Cortex of kidney (tissue), 1 donor: ENCODE data around the gene NNAT.
"Not testable (repeated sequence)": the region's sequence is repeated elsewhere in the genome, so short reads cannot be mapped to it uniquely, and the experiment has no call there.

Experiments
- DNase-seq: peaks from one replicate; lab custom pipeline; 2025; lab: John Stamatoyannopoulos, UW

Gene NNAT

DNA sequence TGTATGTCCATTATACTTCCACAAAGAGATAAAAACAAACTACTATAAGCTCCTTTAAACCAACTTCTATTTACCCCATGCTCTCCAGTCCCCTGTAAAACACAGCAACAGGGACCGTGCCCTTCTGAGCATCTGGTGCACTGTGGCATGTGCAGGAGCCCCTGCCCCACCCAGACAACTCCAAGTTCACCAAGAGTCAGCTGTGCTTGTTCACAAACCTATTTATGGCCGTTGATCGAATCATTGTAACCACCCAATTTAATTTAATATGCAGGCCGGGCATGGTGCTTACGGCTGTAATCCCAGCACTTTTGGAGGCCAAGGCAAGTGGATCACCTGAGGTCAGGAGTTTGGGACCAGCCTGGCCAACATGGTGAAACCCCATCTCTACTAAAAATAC lies 20.3 kb downstream of the NNAT start:
- DNase-seq: no peak

DNA sequence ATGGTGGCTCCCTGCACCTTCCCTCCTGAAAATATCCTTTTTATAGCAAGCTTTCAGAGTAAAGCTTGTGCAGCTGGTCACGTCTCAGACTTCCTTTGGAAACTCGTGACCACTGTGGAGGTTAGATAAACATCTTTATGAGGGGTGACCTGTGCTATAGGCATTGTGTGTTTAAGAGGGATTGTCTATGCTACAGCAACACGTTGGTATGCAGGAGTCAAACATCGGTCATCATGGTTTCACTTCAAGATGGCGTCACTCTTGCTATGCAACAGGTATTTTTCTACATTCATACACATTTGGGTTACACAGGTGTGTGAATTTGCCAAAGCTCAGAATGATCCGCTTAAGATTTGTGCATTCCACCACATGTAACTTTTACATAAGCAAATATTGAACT lies 21.2 kb downstream of the NNAT start:
- DNase-seq: no peak

DNA sequence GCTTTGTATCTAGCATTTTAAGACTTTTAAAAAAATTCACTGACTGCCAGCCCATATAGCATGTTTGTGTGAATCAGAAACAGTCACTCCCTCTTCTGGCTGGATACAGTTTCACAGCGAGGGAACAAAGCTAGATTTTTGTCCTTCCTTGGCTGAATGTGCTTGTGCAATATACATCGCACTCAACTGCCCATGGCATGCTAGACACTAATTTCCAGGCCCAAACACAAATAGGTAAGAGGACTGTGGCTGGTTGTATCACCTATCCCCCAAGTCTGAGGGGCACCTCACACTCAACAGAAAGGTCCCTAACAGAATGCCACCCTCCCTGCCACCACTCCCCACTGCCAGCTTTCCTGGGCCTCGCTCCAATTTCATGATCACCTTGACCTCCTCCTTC lies 22.8 kb downstream of the NNAT start:
- no peak for DNase-seq

DNA sequence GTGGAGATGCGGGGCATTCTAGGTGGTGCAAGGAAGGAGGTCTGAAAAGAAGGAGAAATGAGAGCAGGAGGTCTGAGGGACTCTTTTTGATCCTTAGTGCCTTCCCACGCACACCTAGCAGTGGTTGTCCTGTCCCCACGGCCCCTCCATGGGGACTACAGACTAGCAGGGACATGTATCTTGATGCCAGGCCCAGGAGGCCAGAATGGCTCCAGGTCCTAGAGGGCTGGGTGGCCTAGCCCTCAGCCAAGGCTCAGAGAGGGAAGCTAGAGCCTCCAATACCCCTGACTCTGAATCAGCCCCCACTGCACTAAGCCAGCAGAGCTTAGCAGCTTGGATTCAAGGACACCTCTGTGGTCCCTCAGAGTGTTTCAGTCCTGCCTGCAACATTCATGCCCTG lies 23.3 kb downstream of the NNAT start:
- no peak for DNase-seq

DNA sequence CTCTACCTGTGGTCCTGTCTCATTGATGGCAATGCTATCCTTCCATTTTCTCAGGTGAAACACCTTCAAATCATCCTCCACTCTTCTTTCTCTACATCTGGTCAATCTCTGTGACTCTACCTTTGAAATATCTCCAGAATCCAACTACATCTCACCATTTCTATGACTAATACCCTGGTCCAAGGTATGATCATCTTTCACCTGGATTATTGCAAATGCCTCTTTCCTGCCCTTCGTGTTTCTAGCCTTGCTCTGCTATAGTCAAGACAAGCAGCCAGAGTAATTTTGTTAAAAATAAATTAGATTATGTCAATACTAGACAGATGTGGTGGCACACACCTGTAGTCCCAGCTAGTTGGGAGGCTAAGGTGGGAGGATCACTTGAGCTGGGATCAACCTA lies 24.5 kb downstream of the NNAT start:
- DNase-seq: no peak

DNA sequence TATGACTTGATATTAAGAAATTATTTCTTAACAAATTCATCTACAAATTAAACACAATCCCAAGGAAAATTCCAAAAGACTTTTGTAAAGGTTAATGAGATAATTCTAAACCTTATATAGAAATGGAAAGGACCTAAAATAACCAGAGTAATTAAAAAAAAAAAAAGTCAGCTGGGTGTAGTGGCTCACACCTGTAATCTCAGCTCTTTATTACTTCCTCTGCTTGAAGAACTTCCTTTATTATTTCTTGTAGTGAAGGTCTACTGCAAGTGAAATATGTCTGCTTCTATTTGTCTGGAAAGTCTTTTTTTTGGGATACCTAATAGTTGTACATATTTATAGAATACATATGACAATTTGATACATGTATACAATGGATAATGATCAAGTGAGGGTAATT lies 26.9 kb downstream of the NNAT start:
- no peak for DNase-seq

DNA sequence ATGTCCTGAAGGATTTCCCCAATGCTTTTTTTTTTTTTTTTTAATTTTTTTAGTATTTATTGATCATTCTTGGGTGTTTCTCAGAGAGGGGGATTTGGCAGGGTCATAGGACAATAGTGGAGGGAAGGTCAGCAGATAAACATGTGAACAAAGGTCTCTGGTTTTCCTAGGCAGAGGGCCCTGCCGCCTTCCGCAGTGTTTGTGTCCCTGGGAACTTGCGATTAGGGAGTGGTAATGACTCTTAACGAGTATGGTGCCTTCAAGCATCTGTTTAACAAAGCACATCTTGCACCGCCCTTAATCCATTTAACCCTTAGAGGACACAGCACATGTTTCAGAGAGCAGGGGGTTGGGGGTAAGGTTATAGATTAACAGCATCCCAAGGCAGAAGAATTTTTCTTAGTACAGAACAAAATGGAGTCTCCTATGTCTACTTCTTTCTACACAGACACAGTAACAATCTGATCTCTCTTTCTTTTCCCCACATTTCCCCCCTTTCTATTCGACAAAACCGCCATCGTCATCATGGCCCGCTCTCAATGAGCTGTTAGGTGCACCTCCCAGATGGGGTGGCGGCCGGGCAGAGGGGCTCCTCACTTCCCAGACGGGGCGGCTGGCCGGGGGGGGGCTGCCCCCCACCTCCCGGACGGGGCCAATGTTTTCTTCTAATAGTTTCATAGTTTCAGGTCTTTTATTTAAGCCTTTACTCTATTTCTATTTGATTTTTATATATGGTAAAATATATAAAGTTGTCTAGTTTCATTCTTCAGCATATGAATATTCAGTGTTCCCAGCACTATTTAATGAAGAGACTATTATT lies 29.3 kb downstream of the NNAT start:
- not testable (repeated sequence) for DNase-seq

DNA sequence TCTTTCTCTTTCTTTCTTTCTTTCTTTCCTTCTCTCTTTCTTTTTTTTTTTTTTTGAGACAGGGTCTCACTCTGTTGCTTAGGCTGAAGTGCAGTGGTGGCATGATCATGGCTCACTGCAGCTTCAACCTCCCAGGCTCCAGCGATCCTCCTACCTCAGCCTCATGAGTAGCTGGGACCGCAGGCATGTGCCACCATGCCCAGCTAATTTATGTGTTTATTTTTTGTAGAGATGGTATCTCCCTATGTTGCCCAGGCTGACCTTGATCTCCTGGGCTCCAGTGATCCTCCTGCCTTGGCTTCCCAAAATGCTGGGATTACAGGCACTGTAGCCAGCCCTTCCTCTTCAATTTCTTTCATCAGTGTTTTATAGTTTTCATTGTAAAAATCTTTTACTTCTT lies 30.6 kb downstream of the NNAT start:
- not testable (repeated sequence) for DNase-seq

DNA sequence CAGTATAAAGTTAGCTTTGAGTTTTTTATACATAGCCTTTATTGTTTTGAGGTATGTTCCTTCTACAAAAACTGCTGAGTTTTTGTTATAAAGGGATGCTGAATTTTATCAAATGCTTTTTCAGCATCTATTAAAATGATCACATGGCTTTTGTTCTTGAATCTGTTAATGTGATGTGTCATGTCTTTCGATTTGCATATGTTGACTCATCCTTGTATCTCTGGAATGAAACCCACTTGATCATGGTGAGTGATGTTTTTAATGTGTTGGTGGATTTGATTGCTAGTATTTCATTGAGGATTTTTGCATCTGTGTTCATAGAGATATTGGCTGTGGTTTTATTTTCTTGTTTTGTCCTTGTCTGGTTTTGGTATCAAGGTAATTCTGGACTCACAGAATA lies 31.4 kb downstream of the NNAT start:
- no peak for DNase-seq

DNA sequence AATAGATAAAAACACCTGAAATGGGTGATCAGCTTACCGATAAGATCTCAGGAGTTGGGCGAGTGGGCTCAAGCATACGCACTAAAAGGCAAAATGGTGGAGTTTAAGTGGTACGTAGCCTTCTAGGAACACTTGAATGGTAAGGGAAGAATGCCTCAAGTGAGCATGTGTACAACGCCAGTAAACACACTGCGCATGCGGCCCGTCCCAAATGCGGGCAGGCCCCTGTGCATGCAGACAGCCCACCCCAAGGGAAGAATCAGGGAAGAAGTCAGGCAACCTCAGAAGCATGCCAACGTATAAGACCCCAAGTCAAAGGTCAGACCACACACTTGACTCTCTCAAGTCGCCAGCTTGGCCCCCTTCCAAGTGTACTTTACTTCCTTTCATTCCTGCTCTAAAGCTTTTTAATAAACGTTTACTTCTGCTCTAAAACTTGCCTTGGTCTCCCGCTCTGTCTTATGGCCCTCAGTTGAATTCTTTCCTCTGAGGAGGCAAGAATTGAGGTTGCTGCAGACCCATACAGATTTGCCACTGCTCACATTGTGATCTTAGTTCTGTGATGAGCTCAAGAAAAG lies 33.8 kb downstream of the NNAT start:
- DNase-seq: not testable (repeated sequence)

DNA sequence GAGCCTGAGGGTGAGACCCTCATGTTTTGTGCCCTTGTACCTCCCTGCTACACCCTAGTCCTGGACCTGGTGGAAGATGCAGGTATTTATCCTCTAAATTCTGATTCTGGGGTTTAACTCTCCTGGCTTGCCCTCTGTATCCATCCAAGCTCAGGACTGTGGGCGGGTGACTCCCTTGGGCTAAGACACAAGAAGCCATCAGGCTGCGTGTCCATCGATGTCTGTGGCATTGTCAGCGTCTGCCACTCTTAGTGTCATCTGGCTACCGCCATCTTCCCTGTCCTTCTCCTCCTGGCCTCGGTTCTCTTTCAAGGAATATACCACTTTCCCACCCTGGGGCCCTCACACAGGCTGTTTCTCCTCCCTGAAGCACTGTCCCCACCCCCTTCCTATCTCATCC lies 35.5 kb downstream of the NNAT start:
- DNase-seq: no peak

DNA sequence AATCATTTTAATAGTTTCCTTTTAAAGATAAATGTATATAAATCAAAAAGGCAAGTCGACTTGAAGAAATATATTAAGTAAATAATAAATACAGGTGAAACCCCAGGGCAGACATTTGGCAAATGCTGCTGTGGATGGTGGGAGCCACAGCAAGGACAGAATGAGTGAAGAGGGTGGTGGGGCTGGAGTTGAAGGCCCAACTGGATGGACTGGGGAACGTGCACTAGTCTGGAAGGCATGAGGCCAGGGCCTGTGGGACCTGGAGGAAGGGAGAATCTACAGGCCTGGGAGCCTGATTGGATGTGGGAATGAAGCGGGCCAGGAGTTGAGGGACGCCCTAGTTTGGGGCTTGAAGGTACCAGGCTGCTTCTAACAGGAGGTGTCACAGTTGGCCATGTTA lies 37.3 kb downstream of the NNAT start:
- DNase-seq: no peak

DNA sequence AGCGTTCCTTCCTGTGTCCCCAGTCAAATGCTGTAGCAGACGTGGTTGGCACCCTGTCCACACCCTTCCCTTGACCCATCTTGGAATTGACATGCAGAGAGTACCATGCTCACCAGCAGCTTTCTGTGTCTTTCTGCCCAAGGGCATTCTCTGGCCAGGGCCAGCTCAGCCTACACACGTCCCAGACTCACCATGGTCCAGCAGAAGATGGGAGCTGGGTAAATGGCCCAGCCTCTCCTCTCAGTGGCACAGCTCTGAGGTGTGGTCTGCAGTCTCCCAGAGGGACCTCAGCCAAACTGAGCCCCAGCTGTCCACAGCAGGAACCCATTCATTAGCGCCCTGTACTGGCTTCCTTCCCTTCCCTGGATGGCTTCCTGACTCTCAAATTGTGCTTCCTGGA lies 37.7 kb downstream of the NNAT start:
- DNase-seq: no peak

DNA sequence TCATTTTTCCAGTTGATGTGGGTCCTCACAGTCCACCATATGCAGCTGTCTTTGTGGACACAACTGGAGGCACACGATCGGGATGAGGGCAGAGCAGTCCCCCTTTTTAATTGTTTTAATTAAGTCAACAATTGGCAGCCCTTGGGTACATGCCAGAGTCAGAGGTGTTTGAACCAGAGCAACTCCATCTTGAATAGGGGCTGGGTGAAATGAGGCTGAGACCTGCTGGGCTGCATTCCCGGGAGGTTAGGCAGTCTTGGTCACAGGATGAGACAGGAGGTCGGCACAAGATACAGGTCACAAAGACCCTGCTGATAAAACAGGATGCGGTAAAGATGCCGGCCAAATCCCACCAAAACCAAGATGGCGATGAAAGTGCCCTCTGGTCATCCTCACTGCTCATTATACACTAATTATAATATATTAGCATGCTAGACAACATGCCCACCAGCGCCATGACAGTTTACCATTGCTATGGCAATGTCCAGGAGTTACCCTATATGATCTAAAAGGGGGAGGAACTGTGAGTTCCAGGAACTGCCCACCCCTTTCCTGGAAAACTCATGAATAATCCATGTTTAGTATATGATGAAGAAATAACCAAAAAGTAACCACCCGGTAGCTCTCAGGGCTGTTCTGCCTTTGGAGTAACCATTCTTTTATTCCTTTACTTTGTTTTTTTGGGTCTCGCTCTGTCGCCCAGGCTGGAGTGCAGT lies 38.4 kb downstream of the NNAT start:
- no peak for DNase-seq

DNA sequence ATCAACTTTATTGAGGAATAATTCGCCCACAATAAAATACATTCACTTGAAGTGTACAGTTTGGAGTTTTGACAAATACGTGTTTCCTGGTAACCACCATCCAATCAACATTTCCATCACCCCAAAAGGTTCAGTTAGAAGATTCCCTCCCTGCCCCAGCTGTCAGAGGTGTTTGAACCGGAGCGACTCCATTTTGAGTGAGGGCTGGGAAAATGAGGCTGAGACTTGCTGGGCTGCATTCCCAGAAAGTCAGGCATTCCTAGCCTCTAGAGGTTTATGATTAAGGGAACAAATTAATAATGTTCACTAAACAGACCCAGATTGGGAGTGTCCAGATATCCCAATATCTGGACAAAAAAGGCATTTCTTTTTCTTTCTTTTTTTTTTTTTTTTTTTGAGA lies 39.6 kb downstream of the NNAT start:
- DNase-seq: no peak

DNA sequence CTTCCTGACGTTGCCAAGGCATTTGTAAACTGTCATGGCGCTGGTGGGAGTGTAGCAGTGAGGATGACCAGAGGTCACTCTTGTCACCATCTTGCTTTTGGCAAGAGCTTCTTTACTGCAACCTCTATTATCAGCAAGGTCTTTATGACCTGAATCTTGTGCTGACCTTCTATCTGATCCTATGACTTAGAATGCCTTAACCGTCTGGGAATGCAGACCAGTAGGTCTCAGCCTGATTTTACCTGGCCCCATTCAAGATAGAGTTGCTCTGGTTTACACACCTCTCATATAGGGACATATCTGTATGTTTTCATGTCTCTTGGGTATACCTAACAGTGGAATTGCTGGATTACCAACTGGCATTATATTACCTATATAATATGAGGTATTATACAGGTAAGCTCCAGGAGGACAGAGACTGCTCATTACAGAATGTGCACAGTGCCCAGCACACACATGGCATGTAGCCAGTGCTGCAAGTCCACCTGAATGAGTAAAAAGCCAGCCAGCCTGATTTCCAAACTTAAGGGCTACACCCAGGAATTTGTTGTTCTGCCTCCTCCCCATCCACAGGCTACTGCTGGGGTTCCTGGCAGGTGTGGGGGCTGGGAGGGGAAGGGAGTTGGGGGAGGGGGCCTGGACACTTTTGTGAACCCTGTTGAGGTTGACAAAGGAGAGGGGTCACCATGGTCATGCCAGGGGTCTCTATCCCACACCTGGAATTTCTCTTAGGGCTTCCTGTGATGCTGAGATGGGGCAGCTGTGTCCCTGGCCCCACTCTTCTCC lies 41.8 kb downstream of the NNAT start:
- DNase-seq: no peak

DNA sequence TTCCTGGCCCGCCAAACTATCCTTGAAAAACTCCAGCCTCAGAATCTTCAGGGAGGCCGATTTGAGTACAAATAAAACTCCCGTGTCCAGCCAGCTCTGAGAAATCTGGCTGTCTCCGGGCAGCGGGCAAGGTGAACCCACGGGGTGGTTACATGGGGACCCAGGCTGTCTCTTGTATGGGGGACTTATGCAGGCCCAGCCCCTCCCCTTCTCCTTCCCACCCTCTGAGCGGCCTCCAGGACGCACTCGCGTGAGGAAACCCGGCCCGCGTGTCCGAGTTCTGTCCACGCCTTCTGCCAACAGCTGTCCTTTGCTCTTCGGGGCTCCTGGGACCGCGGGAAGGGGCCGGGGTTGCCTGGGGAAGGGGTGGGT lies 43.0 kb downstream of the NNAT start:
- DNase-seq: no peak

DNA sequence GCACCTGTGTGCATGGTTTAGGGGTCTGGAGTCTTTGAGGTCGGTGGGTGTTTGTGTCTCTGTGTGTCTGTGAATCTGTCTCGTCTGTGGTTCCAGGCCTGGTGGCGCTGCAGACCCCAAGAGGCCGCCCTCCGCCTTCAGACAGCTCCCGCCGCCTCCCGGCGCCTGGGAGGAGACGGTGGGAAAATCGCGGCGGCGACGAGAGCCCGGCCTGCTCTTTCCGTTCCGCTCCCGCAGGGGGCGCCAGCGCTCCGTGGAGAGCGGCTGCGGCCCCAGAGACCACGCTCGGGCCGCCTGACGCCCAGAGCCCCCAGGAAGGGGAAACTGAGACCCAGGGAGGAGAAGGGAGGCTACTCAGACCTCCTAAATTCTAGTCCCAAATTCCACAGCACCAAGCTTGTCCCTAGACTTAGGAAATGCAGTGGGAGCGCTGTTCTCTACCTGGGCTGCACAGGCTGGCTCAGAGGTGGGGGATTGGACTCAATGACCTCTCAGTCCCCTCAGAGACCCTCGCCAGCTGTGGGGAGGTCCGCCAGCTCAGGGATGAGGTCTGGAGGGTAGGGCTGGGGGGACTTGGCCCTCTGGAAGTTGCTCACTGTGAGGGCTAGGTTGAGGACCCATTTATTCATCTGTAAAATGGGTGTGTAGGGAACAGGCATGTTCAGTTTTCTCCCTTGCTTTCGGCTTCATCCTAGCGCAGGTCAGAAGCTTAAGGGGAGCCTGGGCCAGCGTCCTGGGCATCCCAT lies 43.5 kb downstream of the NNAT start:
- DNase-seq: no peak

DNA sequence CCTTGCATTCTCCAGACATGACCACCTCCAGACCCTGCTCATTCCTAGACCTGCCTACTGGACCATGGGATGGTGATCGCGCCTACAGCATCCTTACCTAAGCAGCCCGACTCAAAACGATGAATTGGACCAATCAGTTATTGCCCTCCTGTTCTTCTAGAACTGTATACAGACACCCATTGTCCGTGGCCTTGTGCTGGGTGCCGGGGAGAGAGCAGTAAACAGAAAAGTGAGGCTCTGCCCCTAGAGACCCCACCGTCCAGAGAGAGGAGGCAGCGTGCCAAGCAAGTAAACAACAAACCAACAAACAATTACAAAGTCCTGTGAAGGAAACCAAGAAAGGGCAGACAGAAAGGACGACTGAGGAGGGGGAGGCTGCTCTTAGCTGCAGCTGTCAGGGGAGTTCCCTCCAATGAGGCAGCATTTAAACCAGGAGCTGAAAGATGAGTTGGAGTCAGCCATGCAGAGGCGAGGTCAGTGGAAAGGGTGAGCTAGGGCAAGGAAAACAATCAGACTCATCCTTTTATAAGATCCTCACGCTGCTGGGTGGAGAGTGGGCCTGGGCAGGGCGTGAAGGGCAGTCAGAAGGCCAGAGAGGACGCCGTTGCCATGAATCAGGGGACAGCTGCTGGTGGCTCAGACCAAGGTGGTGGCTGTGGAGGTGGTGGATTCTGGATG lies 44.2 kb downstream of the NNAT start:
- DNase-seq: no peak

DNA sequence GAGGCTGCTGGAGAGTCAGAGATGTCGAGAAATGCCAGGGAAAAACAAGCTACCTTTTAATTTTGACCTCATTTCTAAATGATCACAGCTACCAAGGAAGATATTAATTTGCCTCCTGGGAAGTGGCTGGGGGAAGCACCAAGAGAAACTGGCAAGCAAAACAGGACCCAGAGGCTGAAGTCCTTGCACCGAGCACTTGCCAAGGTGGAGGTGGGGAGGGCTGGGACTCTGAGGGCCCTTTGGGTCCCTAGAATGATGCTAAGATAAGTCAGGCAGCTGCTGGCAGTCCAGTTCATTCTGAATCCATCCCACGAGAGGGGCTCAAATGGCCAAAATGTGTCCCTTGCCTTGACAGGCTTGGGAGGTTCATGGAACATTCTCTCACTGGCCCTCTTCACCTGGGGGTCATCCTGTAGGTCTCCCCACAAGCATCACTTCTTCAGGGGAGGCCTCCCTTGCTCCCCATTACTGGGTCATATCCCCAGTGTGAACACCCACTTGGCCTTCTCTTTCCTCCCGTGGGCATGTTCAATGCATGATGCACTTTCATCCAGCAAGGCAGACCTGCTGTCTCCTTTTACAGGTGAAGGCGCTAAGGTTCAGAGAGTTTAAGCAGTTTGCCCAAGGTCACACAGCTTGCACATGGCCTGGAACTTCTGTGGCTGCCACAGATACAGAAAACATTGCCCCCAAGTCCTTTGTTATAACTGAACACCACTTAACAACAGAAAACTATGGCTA lies 45.7 kb downstream of the NNAT start:
- no peak for DNase-seq

DNA sequence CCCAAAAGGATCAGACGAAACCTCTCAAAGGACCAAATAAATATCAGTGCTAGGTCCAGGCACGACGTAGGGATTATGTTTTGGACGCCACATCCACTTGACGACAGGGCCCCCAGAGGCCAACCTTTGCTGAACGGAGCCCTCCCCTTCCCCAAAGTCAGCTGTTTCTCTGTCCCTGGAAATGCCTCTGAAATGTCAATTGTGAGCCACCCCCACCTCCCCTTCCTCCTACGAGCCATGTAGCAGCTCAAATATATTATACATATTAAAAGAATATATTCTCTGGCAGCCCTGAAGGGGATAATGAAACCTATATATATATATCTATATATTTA lies 46.2 kb downstream of the NNAT start:
- no peak for DNase-seq
